WI38 (cell line): Measurements from ENCODE around the gene RIT2.

Experiments used
- H3K4me3 ChIP-seq: 2 replicates; pipeline ENCODE4 v1.5.1; 2011; ENCODE audit warnings: low read depth, mild to moderate bottlenecking, control low read depth, low read length
- TF ChIP-seq, protein P1 (sequence below): IDR thresholded peaks from 2 replicates; pipeline ENCODE4 v1.5.1; 2012; ENCODE audit warnings: low read depth, mild to moderate bottlenecking, control low read depth, low read length

Gene RIT2

DNA sequence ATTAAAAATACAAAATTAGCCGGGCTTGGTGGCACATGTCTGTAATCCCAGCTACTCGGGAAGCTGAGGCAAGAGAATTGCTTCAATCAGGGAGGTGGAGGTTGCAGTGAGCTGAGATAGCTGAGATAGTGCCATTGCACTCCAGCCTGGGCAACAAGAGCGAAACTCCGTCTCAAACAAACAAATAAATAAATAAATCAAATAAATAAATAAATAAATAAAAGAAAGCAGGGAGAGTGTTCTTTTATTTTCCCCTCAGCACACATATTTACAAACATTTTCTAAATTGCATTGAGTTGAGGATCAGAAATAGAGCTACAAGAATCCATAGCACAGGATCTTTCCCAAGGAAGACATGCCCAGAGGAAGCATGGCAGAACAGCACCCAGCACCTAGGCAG lies 71.9 kb downstream of the RIT2 start:
- TF ChIP-seq, protein P1, sequence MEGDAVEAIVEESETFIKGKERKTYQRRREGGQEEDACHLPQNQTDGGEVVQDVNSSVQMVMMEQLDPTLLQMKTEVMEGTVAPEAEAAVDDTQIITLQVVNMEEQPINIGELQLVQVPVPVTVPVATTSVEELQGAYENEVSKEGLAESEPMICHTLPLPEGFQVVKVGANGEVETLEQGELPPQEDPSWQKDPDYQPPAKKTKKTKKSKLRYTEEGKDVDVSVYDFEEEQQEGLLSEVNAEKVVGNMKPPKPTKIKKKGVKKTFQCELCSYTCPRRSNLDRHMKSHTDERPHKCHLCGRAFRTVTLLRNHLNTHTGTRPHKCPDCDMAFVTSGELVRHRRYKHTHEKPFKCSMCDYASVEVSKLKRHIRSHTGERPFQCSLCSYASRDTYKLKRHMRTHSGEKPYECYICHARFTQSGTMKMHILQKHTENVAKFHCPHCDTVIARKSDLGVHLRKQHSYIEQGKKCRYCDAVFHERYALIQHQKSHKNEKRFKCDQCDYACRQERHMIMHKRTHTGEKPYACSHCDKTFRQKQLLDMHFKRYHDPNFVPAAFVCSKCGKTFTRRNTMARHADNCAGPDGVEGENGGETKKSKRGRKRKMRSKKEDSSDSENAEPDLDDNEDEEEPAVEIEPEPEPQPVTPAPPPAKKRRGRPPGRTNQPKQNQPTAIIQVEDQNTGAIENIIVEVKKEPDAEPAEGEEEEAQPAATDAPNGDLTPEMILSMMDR = no peak
- H3K4me3 ChIP-seq = no peak overlapping the region

DNA sequence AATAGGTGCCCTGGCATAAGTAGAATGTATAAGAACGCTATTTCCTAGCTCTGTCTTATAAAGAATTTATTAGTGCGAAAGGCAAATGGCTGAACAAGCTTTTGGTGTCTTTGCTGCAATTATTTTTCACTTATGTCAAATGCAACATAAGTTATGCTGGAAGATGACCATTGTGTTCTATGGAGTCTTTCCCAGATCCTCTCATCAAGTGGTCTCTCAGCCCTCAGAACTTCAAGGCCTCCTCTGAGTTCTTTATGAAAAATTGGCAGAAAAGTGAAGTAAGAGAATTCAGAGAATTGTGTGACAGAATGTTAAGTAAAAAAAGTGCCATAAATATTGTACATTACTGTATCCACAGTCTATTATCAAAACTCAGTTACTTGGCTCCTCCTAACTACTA lies 75.2 kb downstream of the RIT2 start:
- H3K4me3 ChIP-seq = no peak overlapping the region
- TF ChIP-seq, protein P1 = no peak

DNA sequence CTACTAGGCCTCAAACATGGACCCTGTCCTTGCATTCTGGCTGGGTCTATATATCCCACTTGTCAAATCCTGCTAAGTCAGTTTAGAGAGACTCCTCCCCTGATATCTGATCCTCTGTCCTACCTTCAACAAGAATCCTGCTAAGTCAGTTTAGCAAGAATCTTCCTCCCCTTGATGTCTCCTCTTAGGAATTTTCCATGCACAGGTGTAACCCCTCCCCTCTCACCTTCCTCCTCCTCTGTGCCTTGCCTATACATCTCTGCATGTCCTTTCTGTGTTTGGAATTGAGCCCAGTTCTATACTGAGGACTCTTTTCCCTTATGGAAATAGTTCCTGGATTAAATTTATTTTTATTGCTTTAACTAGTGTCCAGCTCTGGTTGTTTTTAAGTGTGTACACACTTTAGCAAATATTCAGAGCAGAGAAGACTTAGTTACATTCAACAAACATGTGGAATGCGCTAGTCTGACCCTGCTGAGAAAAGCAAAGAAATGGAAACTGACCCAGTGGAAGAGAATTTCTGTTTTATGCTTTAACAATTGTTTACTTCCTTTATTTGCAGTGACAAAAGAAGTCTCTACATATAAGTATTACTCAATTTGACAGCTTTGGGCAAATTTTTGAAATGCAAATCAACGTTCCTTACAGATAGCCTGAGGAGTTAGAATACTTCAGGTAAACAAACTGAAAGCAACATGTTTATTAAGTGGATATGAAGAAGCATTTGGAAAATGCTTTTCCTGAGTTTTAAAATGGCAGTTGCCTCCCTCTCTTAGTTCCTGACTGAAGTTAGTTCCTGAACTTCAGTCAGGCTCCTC lies 80.6 kb downstream of the RIT2 start:
- H3K4me3 ChIP-seq = no peak overlapping the region
- TF ChIP-seq, protein P1 = no peak

DNA sequence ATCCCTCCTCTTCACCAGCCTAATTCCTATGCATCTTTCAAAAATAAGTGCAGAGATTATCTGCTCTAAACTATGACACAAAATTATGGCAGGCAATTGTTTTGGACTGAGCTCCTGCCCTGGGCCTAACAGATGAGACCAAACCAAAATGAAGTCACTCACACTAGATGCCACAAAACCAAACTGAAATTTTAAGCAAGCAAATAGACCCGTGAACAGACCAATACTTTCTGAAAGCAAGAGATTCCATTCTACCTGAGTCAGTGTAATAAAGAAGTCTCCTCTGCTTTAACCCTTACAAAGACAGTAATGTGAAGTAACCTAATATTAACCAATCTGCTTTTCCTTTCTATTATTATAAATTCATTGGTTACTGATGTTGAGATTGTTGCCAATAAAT lies 84.3 kb downstream of the RIT2 start:
- no peak overlapping the region for H3K4me3 ChIP-seq
- TF ChIP-seq, protein P1 = no peak

DNA sequence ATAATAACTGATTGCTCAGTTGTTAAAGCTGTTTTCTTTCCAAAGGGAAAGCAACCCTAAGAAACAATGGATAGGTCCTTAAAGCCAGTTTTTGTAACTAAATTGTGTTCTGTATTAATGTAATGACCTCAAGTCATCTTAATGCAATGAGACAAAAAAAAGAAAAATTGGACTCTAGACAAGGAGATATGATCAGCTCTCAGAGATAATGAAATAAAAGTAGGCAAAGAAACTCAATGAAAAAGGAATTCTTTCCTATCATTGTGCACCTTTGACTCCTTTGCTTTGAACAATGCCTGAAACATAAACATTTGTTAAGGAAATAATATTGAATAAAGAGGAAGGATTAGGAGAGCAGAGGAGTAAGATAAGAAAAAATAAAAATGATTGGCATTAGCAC lies 86.1 kb downstream of the RIT2 start:
- TF ChIP-seq, protein P1 = no peak
- no peak overlapping the region for H3K4me3 ChIP-seq

DNA sequence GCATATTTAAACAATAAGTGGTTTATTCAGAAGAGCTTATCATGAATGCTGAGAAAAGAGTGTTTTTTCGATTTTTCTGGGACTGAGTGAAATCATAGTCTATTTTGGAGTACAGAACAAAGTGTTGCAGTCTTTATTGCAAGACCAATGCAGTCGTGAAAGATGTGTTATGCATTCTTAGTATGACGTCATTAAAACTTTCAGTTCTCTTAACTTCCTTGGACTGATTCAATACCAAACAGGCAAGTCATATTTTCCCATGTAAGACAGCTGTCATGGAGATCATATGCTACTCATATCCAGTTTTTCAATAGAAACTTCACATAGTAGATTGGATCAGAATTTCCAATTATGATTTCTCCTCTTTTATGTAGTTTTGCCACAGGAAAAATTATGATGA lies 92.6 kb downstream of the RIT2 start:
- H3K4me3 ChIP-seq = no peak overlapping the region
- TF ChIP-seq, protein P1 = no peak

DNA sequence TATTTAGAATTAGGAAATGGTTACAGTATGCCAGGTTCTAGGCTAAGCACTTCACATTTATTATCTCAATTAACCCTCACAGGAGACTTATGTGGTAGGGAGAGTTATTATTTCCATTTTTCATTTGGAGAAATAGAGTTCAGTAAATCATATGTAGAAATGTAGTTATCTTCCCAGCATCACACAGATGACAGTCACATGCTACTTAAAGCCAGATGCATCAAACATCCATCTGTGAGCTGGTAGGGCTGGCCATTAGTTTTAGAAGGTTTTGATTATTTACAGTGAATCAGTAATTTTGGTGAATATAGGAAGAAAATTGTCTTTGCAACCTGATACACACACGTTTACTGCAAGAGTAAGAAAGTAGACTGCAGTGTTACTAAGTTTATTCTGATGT lies 97.9 kb downstream of the RIT2 start:
- TF ChIP-seq, protein P1 = no peak
- no peak overlapping the region for H3K4me3 ChIP-seq
